Sciatic nerve (tissue), 2 donors: ENCODE data around the gene DNAJB8. TPM values are rescaled to one million over a fixed set of nuclear protein-coding genes. Genes with fewer than 3 reads are reported as not detected.

Experiments used
- ATAC-seq: fragments of 200-7000 bp; cut with Tn5 transposase; one replicate; pipeline ENCODE4 v1.9.1; 2020; ENCODE audit warnings: mild to moderate bottlenecking, moderate library complexity
- DNase-seq: peaks from one replicate; pipeline ENCODE4 v3.0.0-alpha.2; 2020; ENCODE audit warnings: low spot score
- intact Hi-C: fragments of 100-400 bp; cut with DNase I; formaldehyde crosslinking; loops from one replicate; pipeline ENCODE4 v1.14.2; 2022
- total RNA-seq: library from RNA; stranded (reverse); fragmentation: NEBNext Ultra II Directional; extraction: Animal tissue kit (Norgen Biotek cat#: 25700); gene quantifications from one replicate; pipeline ENCODE4 v1.2.1, GENCODE V29; 2021
- donor health status: DM: no; HTN: no; CAD: no.
- donor health status: DM: no; HTN: no; CAD: no.

DNAJB8 gene
- total RNA-seq, 1 donor from 2014 or later, result not detected

- intact Hi-C loops, result loop anchor here (10.0 kb wide), 1 partner anchor 161 kb away; no protein-coding TSS in a partner anchor
- DNase-seq (no peak), ATAC-seq (no peak)
Measured at GRCh38 chr3:128423525-128424147, 43.1 kb downstream of the DNAJB8 start.

GRCh38 chr3:128422762-128423524, 43.7 kb downstream of the DNAJB8 start:
- DNase-seq (no peak), ATAC-seq (no peak)
- intact Hi-C loops, result loop anchor here (10.0 kb wide), 1 partner anchor 162 kb away; no protein-coding TSS in a partner anchor

DNA sequence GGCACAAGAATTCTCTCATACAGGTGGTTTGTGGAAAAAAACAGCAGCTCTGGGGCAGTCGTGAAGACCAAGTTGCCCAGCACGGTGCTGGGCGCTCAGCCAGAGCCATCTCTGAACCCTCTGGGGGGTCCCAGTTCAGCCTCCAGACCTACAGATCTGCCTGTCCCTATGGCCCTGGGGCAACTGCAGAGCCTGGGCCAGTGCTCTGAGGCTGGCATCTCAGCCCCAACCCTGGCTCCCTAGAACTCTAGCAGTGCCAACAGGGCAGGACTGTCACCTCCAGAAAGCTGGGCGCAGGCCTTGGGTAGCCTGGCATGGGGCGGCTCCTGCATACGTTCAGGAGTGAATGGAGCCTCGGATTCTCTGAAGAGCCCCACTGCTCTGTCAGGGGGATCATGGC, 44.7 kb downstream of the DNAJB8 start:
- no peak for DNase-seq
- ATAC-seq, result no peak
- intact Hi-C loops, result loop anchor here (10.0 kb wide), 1 partner anchor 163 kb away; no protein-coding TSS in a partner anchor

GRCh38 chr3:128421439-128421836, 45.3 kb downstream of the DNAJB8 start:
- no peak for ATAC-seq
- no peak for DNase-seq
- intact Hi-C loops, result loop anchor here (10.0 kb wide), 1 partner anchor 163 kb away; no protein-coding TSS in a partner anchor

DNA sequence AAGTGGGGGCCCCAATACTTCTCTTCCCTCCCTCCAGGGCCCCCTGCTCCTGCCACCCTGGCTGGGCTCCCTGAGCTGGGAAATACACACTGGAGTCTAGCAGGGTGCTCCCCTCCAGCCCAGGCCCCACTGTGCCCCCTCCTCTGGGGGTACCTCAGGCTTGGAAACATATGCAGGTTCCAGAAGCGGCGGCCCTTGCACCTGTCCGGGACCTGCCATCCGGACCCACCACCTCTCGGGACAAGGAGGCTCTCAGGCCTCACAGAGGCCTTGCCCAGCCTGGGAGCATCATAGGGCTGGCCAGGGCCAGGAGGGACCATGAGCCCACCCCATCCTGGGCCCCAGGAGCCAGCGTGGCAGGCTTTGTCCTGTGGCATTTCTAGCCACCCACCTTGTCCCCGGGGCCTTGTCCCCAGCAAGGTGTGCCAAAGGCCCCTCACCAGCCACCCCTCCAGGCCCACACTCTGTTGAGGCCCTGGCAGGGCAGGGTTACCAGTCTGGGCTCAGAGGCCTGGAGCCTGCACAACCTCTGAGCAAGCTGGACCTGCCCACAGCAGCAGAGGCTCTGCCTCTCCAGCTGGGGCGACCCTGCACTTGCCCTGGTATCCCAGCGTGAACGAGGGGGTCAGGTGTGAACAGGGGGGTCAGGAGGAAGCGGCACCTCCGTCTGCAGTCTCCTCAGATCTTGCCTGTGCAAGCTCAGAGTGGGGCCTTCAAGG, 45.8 kb downstream of the DNAJB8 start:
- ATAC-seq (no peak), DNase-seq (no peak)
- intact Hi-C loops, result loop anchor here (10.0 kb wide), 1 partner anchor 164 kb away; no protein-coding TSS in a partner anchor

DNA sequence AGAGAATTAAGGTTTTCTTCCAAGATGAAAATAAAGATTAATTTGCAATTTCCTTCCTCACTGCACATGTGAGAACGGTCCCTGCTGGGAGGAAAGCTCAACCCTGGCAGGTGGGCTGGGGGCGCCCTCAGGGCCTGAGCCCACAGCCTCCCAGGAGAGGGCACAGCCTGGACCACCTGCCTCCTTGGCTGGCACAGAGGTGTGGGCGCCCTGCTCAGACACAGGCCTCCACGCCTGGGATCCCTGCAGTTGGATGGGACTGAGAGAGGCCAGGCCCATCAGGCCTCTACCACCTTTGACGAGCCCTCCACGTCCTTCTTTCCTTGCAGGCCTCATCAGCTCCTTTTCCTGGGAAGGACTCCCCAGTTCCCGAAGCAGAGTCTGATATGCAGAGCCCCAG, 46.4 kb downstream of the DNAJB8 start:
- intact Hi-C loops, result loop anchor here (10.0 kb wide), 1 partner anchor 165 kb away; no protein-coding TSS in a partner anchor
- DNase-seq (no peak), ATAC-seq (no peak)

- DNase-seq (no peak), ATAC-seq (no peak)
- intact Hi-C loops, result no loop called here
Measured at GRCh38 chr3:128419311-128419710, 47.4 kb downstream of the DNAJB8 start.

GRCh38 chr3:128418900-128419299, 47.8 kb downstream of the DNAJB8 start:
- intact Hi-C loops, result no loop called here
- DNase-seq (no peak), ATAC-seq (no peak)

- intact Hi-C loops, result no loop called here
- DNase-seq (no peak), ATAC-seq (no peak)
Measured at GRCh38 chr3:128416578-128417211, 50.0 kb downstream of the DNAJB8 start.

- ATAC-seq (no peak), DNase-seq (no peak)
- intact Hi-C loops, result no loop called here
Measured at GRCh38 chr3:128415773-128416577, 50.7 kb downstream of the DNAJB8 start.

DNA sequence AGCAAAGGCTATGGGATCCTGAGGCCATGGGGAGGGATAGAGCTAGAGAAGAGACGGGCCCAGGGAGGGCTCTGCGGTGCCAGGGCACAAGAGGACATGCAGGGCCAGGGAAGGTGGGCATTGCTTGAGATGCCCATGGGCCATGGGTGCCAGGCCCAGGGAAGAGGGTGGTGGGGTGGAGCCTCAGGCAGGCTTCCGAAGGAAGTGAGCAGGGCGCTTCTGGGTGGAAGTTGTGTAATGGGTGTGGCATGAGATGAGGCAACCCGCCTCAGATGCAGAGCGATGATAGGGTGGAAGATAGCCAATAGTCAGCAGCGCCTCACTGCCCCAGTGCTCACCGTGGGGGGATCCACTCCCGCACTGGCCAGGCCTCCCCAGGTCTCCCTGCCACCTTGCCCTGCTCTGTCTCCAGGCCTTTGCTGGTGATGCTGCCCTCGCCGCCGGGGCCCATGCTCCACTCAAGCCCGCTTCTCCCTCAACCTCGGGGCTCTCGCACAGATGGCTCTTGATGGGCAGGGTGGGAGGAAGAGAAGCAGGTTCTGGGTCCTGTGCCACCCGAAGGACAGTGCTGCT, 51.4 kb downstream of the DNAJB8 start:
- no peak for DNase-seq
- intact Hi-C loops, result no loop called here
- ATAC-seq, result no peak

- DNase-seq (no peak), ATAC-seq (no peak)
- intact Hi-C loops, result no loop called here
Measured at GRCh38 chr3:128413413-128414205, 53.1 kb downstream of the DNAJB8 start.

DNA sequence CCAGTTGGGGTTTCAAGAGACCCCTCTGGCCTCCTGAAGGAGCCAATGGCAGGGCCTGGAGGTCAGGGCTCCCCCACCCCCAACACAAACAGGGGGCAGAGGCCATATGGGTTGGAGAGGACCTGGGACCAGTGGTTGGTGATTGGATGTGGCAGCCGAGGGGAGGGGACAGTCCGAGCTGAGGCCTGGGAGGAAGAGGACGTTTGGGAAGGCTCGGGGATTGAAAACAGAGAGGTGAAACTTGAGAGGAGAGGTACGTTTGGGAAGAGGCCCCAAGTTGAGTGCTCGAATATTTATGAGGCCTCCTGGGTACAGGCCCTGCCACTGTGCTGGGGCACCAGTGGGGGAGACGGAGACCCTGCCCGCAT, 53.7 kb downstream of the DNAJB8 start:
- no peak for DNase-seq
- intact Hi-C loops, result no loop called here
- no peak for ATAC-seq

Other genes starting within 250 kb of the DNAJB8 start
- gene GATA2, start 26.3 kb upstream of the DNAJB8 start, total RNA-seq, result 23.5 TPM
- 120 TPM for gene RPN1, start 183.9 kb upstream of the DNAJB8 start, total RNA-seq